Retinal pigment epithelial cell (primary cell): ENCODE data around the gene IL31RA.
"Not testable (repeated sequence)": the region's sequence is repeated elsewhere in the genome, so short reads cannot be mapped to it uniquely, and the experiment has no call there.

Experiments
- DNase-seq: peaks from one replicate; pipeline ENCODE4 v3.0.0-alpha.2; 2010; ENCODE audit warnings: low read depth
- H3K4me3 ChIP-seq: 2 replicates; pipeline ENCODE4 v1.5.1; 2011; ENCODE audit warnings: mild to moderate bottlenecking, low read length, control low read depth, moderate library complexity
- CTCF ChIP-seq: conservative IDR thresholded peaks from 2 replicates; pipeline ENCODE4 v1.5.1; 2011; ENCODE audit warnings: low read depth, low read length, control low read depth, inconsistent platforms

IL31RA gene

GRCh38 chr5:55935371-55935770 is 84.2 kb downstream of the IL31RA start:
- no peak overlapping the region for H3K4me3 ChIP-seq
- TF ChIP-seq CTCF, result no peak
- no peak for DNase-seq

- no peak overlapping the region for H3K4me3 ChIP-seq
Measured at GRCh38 chr5:55936100-55936693, 85.0 kb downstream of the IL31RA start.

GRCh38 chr5:55937598-55937997 is 86.4 kb downstream of the IL31RA start:
- H3K4me3 ChIP-seq, DNase-seq: not testable (repeated sequence)

More at GRCh38 chr5:55936100-55936693, 85.0 kb downstream of the IL31RA start:
- TF ChIP-seq CTCF, result peak; percentile 97
- peak; percentile 35 for DNase-seq

- not testable (repeated sequence) for H3K4me3 ChIP-seq, DNase-seq
Measured at GRCh38 chr5:55941154-55941553, 90.0 kb downstream of the IL31RA start.

- no peak overlapping the region for H3K4me3 ChIP-seq
- no peak for DNase-seq
- no peak for TF ChIP-seq CTCF
Measured at GRCh38 chr5:55959208-55959607, 108.1 kb downstream of the IL31RA start.

GRCh38 chr5:55960779-55961178 is 109.6 kb downstream of the IL31RA start:
- H3K4me3 ChIP-seq, result no peak overlapping the region
- TF ChIP-seq CTCF, result no peak
- DNase-seq, result no peak

- no peak overlapping the region for H3K4me3 ChIP-seq
- no peak for DNase-seq
- no peak for TF ChIP-seq CTCF
Measured at GRCh38 chr5:55965525-55965924, 114.4 kb downstream of the IL31RA start.

GRCh38 chr5:55966284-55966683 is 115.1 kb downstream of the IL31RA start:
- H3K4me3 ChIP-seq, result no peak overlapping the region
- TF ChIP-seq CTCF, result no peak
- no peak for DNase-seq
